ENCODE measurements around the gene TEPSIN. TPM values are rescaled to one million over a fixed set of nuclear protein-coding genes. Genes with fewer than 3 reads are reported as not detected.
A peak's percentile ranks its signal among the peaks of the same experiment; 100 is the strongest.

TEPSIN gene
- polyA plus RNA-seq, 1 donor (not counting 4 experiments of a cell fraction or from before 2014, with no cell fraction given) = 7.1 TPM

DNA sequence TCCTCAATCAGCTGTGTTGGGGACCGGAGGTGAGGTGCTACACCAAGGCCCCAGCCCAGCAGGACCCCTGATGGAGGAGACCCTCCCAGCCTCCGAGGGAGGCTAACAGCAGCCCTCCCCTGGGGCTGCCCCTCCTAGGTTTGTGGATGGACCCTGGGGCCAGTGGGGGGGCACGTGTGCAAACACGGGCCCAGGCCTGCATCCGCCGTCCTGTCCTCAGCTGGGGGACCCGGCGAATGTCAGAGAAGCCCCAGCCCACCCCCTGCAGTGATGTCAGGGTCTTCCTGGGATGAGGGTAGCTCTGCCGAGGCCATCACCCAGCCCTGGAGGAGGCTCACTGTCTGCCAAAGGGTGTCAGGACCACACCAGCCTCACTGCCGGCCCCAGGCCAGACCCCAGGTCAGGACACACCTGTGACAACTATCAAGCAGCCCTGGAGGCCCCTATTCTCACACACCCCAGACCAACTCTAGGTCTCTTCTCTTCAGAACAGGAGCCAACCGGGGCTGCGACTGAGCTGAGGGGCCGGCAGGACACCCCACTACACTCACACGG lies 42.8 kb downstream of the TEPSIN start:
- Histone ChIP-seq H3K4me1 (ENCODE audit: control insufficient read depth, extremely low read depth, insufficient read depth, low read length) (no peaks in the 10 kb centered on the region), H3K27ac (ENCODE audit: control insufficient read depth, insufficient read depth, low read length) (no peak overlapping the region), H3K4me3 (ENCODE audit: control insufficient read depth in 2 of 3, extremely low read depth in 1 of 3, insufficient read depth in 2 of 3, low read depth in 1 of 3, low read length in 3 of 3) (no peak overlapping the region), H3K9ac (ENCODE audit: control insufficient read depth, extremely low read depth, insufficient read depth, low read length) (no peak overlapping the region), H3K9me1 (ENCODE audit: control insufficient read depth, extremely low read depth, insufficient read depth, low read length) (no peaks in the 10 kb centered on the region), H3K79me2 (ENCODE audit: control insufficient read depth, insufficient read depth, low read length) (no peaks in the 10 kb centered on the region), H2AFZ (ENCODE audit: control insufficient read depth, low read length) (no peak overlapping the region), H3K4me2 (ENCODE audit: control insufficient read depth, extremely low read depth, insufficient read depth, low read depth, low read length) (no peak overlapping the region), H3K36me3 (ENCODE audit: control insufficient read depth in 2 of 2, extremely low read depth in 1 of 2, insufficient read depth in 2 of 2, low read length in 2 of 2) (peaks cover 0 to 1% of the 10 kb centered on the region in 2 experiments), H4K20me1 (ENCODE audit: control insufficient read depth, extremely low read depth, insufficient read depth, low read length) (no peaks in the 10 kb centered on the region), H3K9me3 (ENCODE audit: control insufficient read depth, low read depth, low read length) (no peaks in the 10 kb centered on the region), H3K27me3 (ENCODE audit: control insufficient read depth, extremely low read depth, insufficient read depth, low read length) (no peaks in the 10 kb centered on the region)
- FAIRE-seq (no peak), DNase-seq (ENCODE audit: low read depth, low spot score) (no peak)
- dilution Hi-C loops (cut with MboI; ENCODE audit: extremely low pct_ligation_motif_present, low sequenced_read_pairs) = no loop called here
- TF ChIP-seq, protein P1, sequence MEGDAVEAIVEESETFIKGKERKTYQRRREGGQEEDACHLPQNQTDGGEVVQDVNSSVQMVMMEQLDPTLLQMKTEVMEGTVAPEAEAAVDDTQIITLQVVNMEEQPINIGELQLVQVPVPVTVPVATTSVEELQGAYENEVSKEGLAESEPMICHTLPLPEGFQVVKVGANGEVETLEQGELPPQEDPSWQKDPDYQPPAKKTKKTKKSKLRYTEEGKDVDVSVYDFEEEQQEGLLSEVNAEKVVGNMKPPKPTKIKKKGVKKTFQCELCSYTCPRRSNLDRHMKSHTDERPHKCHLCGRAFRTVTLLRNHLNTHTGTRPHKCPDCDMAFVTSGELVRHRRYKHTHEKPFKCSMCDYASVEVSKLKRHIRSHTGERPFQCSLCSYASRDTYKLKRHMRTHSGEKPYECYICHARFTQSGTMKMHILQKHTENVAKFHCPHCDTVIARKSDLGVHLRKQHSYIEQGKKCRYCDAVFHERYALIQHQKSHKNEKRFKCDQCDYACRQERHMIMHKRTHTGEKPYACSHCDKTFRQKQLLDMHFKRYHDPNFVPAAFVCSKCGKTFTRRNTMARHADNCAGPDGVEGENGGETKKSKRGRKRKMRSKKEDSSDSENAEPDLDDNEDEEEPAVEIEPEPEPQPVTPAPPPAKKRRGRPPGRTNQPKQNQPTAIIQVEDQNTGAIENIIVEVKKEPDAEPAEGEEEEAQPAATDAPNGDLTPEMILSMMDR (optimal IDR thresholded peaks at IDR 0.05 in 1 of 3, IDR thresholded peaks at IDR 0.05 in 1 of 3, conservative IDR thresholded peaks at IDR 0.05 in 1 of 3; ENCODE audit: extremely low read depth in 1 of 3, insufficient read depth in 2 of 3, low read length in 3 of 3) = no peak
- no peak for TF ChIP-seq EZH2 (IDR thresholded peaks at IDR 0.05; ENCODE audit: low read length)

DNA sequence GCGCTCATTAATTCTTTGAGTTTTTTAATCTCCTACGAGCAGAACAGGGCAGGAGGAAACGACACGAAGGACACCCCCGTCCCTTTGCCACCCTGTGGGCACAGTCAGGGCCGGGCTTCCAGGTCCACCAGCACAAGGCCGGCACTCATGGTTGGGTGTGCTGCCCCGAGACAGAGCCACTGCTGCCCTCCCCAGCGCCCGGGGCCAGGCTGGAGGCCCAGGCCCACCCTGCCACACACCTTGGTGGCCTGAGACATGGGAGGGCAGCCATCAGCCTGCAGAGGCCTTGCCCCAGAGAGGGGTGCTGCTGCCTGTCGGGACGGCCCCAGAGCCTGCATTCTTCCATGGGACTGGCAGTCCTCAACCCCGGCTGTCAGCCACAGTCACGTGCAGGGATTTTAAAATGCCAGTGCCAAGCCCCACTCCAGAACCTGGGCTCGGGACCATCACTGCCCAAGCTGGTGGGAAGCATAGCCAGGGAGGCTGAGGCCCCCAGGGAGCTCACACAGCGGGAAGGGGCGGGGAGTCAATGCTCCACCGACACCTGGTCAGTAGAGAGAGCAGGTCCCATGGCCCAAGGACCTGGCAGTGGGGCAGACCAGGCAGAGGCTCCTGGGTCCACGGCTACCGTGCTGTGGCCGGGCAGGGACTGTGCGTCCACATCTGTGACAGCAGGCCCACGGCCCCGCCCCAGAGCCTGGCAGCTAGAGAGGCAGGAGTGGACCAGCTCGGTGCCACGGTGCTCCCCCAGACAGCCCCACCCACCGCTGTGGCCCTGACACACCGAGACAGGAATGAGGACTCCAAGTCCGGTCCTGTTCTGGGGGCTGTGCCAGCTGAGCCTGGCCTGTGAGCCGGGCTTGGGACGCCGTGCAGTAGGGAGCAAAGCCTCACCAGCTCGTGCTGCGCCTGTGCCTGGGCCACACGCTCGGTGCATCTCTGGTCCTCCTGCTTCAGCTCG lies 43.6 kb downstream of the TEPSIN start:
- Histone ChIP-seq H2AFZ (ENCODE audit: control insufficient read depth, low read length) (no peak overlapping the region), H3K9me1 (ENCODE audit: control insufficient read depth, extremely low read depth, insufficient read depth, low read length) (no peaks in the 10 kb centered on the region), H3K4me3 (ENCODE audit: control insufficient read depth in 2 of 3, extremely low read depth in 1 of 3, insufficient read depth in 2 of 3, low read depth in 1 of 3, low read length in 3 of 3) (no peak overlapping the region), H3K4me1 (ENCODE audit: control insufficient read depth, extremely low read depth, insufficient read depth, low read length) (no peaks in the 10 kb centered on the region), H3K9ac (ENCODE audit: control insufficient read depth, extremely low read depth, insufficient read depth, low read length) (no peak overlapping the region), H3K27ac (ENCODE audit: control insufficient read depth, insufficient read depth, low read length) (no peak overlapping the region), H3K9me3 (ENCODE audit: control insufficient read depth, low read depth, low read length) (no peaks in the 10 kb centered on the region), H4K20me1 (ENCODE audit: control insufficient read depth, extremely low read depth, insufficient read depth, low read length) (no peaks in the 10 kb centered on the region), H3K27me3 (ENCODE audit: control insufficient read depth, extremely low read depth, insufficient read depth, low read length) (no peaks in the 10 kb centered on the region), H3K36me3 (ENCODE audit: control insufficient read depth in 2 of 2, extremely low read depth in 1 of 2, insufficient read depth in 2 of 2, low read length in 2 of 2) (peaks cover 0 to 3% of the 10 kb centered on the region in 2 experiments), H3K4me2 (ENCODE audit: control insufficient read depth, extremely low read depth, insufficient read depth, low read depth, low read length) (no peak overlapping the region), H3K79me2 (ENCODE audit: control insufficient read depth, insufficient read depth, low read length) (no peaks in the 10 kb centered on the region)
- no peak for FAIRE-seq
- TF ChIP-seq, protein P1 (optimal IDR thresholded peaks at IDR 0.05 in 1 of 3, IDR thresholded peaks at IDR 0.05 in 1 of 3, conservative IDR thresholded peaks at IDR 0.05 in 1 of 3; ENCODE audit: extremely low read depth in 1 of 3, insufficient read depth in 2 of 3, low read length in 3 of 3) = no peak
- dilution Hi-C loops (cut with MboI; ENCODE audit: extremely low pct_ligation_motif_present, low sequenced_read_pairs) = no loop called here
- DNase-seq (ENCODE audit: low read depth, low spot score) = peak; percentile 7
